DND-41 (cell line): Measurements from ENCODE around the gene JADE2.
A peak's percentile ranks its signal among the peaks of the same experiment; 100 is the strongest.

Experiments
- ATAC-seq: fragments of 200-7000 bp; cut with Tn5 transposase; 3 replicates; pipeline ENCODE4 v1.9.1; 2021; ENCODE audit warnings: low read depth; ENCODE audit not compliant: insufficient read depth
- DNase-seq: peaks from one replicate; pipeline ENCODE4 v3.0.0-alpha.2; 2020
- H2AFZ ChIP-seq: 2 replicates; pipeline ENCODE4 v1.6.0; 2012; ENCODE audit warnings: low read depth, low read length
- H3K27ac ChIP-seq: 2 replicates; pipeline ENCODE4 v1.5.1; 2012; ENCODE audit warnings: low read length, inconsistent platforms
- H3K27me3 ChIP-seq: fragments of 200-600 bp; sonication (generic); 2 replicates; pipeline ENCODE4 v1.6.0; 2012; ENCODE audit warnings: low read length, mild to moderate bottlenecking, inconsistent platforms; ENCODE audit not compliant: insufficient read depth, poor library complexity
- H3K36me3 ChIP-seq: 2 replicates; pipeline ENCODE4 v1.5.1; 2012; ENCODE audit warnings: low read length, inconsistent platforms; ENCODE audit not compliant: insufficient read depth
- H3K4me1 ChIP-seq: 2 replicates; pipeline ENCODE4 v1.5.1; 2012; ENCODE audit warnings: mild to moderate bottlenecking, low read length; ENCODE audit not compliant: insufficient read depth
- H3K4me2 ChIP-seq: 2 replicates; pipeline ENCODE4 v1.6.0; 2012; ENCODE audit warnings: mild to moderate bottlenecking, moderate library complexity, low read length, inconsistent platforms; ENCODE audit not compliant: insufficient read depth
- H3K4me3 ChIP-seq, 2 experiments: fragments of 200-600 bp in 1 of 2; shearing (Covaris generic) in 1 of 2; 2 replicates each; pipeline ENCODE4 v1.5.1; 2012 to 2016; ENCODE audit warnings: inconsistent platforms in 2 of 2, low read length in 2 of 2, mild to moderate bottlenecking in 2 of 2, low read depth in 1 of 2, moderate library complexity in 1 of 2
- H3K79me2 ChIP-seq: 2 replicates; pipeline ENCODE4 v1.6.0; 2012; ENCODE audit warnings: low read length, inconsistent platforms; ENCODE audit not compliant: insufficient read depth
- H3K9ac ChIP-seq: 2 replicates; pipeline ENCODE4 v1.6.0; 2012; ENCODE audit warnings: low read depth, mild to moderate bottlenecking, inconsistent platforms, low read length, moderate library complexity
- H3K9me3 ChIP-seq: 2 replicates; pipeline ENCODE4 v1.5.1; 2012; ENCODE audit warnings: low read length, moderate library complexity, mild to moderate bottlenecking, inconsistent platforms; ENCODE audit not compliant: insufficient read depth, severe bottlenecking
- H4K20me1 ChIP-seq: 2 replicates; pipeline ENCODE4 v1.6.0; 2012; ENCODE audit warnings: low read length; ENCODE audit not compliant: insufficient read depth
- EZH2 ChIP-seq: IDR thresholded peaks from 3 replicates; pipeline ENCODE4 v1.6.1; 2012; ENCODE audit warnings: borderline replicate concordance, low read depth, mild to moderate bottlenecking, moderate library complexity, low read length, inconsistent platforms; ENCODE audit not compliant: severe bottlenecking
- TF ChIP-seq, protein P1 (sequence below): IDR thresholded peaks from 2 replicates; pipeline ENCODE4 v1.5.1; 2012; ENCODE audit warnings: borderline replicate concordance, low read length, moderate library complexity, mild to moderate bottlenecking; ENCODE audit not compliant: poor library complexity, severe bottlenecking; ENCODE audit errors: extremely low read depth

The JADE2 gene

GRCh38 chr5:134503937-134504437 is 21.5 kb upstream of the JADE2 start:
- peaks cover 28% of the 10 kb centered on the region for H3K4me1 ChIP-seq
- H3K4me2 ChIP-seq, result peak overlapping the region; percentile 58
- ATAC-seq (peak; percentile 27), DNase-seq (peak; percentile 40)
- no peaks in the 10 kb centered on the region for H4K20me1 ChIP-seq
- peak overlapping the region; percentile 60 for H2AFZ ChIP-seq
- peak overlapping the region; percentile 62 for H3K9ac ChIP-seq
- TF ChIP-seq, protein P1, sequence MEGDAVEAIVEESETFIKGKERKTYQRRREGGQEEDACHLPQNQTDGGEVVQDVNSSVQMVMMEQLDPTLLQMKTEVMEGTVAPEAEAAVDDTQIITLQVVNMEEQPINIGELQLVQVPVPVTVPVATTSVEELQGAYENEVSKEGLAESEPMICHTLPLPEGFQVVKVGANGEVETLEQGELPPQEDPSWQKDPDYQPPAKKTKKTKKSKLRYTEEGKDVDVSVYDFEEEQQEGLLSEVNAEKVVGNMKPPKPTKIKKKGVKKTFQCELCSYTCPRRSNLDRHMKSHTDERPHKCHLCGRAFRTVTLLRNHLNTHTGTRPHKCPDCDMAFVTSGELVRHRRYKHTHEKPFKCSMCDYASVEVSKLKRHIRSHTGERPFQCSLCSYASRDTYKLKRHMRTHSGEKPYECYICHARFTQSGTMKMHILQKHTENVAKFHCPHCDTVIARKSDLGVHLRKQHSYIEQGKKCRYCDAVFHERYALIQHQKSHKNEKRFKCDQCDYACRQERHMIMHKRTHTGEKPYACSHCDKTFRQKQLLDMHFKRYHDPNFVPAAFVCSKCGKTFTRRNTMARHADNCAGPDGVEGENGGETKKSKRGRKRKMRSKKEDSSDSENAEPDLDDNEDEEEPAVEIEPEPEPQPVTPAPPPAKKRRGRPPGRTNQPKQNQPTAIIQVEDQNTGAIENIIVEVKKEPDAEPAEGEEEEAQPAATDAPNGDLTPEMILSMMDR, result no peak
- no peak for TF ChIP-seq EZH2
- peak overlapping the region; percentile 96 for H3K27ac ChIP-seq
- H3K9me3 ChIP-seq, result no peaks in the 10 kb centered on the region
- no peaks in the 10 kb centered on the region for H3K27me3 ChIP-seq
- H3K36me3 ChIP-seq, result no peaks in the 10 kb centered on the region
- peak overlapping the region in 1 of 2 experiments; percentile 47; a peak in 2 of 4 replicates for H3K4me3 ChIP-seq
- H3K79me2 ChIP-seq, result no peaks in the 10 kb centered on the region

- Histone ChIP-seq H3K9me3 (no peaks in the 10 kb centered on the region), H3K4me2 (peak overlapping the region; percentile 58), H2AFZ (no peak overlapping the region), H3K4me1 (peaks cover 28% of the 10 kb centered on the region), H3K4me3 (peak overlapping the region in 1 of 2 experiments; percentile 47; a peak in 1 of 4 replicates), H3K36me3 (no peaks in the 10 kb centered on the region), H4K20me1 (no peaks in the 10 kb centered on the region), H3K27me3 (no peaks in the 10 kb centered on the region), H3K27ac (peak overlapping the region; percentile 96), H3K9ac (peak overlapping the region; percentile 62), H3K79me2 (no peaks in the 10 kb centered on the region)
- DNase-seq, result no peak
- ATAC-seq, result no peak
- no peak for TF ChIP-seq EZH2
- TF ChIP-seq, protein P1, result no peak
These were observed 20.7 kb upstream of the JADE2 start for GRCh38 chr5:134504629-134505300.

DNA sequence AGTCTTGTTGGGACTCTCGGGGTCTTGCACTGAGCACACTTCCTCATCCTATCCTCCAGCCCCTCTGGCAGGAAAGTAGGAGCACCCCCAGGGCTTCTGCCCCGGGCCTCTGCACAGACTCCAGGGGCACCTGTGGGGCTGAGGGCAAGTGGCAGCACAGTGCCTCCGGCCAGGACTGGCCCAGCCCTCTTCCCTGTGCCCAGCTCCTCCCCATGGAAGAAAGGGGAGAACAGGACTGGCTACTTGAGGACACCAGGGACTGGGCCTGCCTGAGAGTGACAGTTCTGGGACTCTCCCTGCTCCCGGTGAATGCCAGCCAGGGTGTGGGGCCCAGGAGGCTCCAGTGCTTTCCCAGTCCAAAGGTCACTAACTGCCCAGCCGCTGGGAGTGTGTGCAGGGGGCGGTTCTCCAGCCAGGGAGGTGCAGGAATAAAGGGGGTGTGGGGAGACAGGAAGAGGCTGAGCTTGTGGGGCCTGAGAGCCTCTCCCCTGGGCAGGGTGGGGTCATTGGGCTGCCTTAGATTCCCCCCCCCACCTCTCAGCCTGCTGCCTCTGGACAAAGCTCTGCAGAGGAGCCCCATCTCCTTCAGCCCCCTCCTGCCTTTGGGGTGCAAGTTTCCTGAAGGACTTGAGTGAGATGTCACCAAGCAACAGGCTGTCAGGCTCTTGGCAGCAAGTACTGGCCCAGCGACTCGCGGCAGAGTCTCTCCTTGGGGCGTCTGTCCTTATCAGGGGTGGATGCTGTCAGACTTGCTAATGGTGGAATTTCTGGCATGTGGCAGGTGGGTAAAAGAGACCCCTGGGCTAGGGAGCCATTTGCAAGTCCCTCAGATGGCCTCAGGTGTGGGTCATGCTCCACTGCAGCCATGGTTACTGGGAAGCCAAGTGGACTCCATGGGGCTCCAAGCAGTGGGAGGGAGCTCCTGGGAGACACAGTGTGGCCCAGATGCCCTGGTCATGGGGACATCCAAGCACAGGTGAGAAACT is 19.1 kb upstream of the JADE2 start:
- Histone ChIP-seq H3K4me2 (no peak overlapping the region), H3K4me3 (no peak overlapping the region), H3K27ac (0 out of 2 replicates have a peak overlapping the region, but pooled peaks have one; percentile 1), H3K27me3 (no peaks in the 10 kb centered on the region), H4K20me1 (no peaks in the 10 kb centered on the region), H3K36me3 (no peaks in the 10 kb centered on the region), H3K9me3 (no peaks in the 10 kb centered on the region), H3K4me1 (peaks cover 28% of the 10 kb centered on the region), H2AFZ (no peak overlapping the region), H3K79me2 (no peaks in the 10 kb centered on the region), H3K9ac (no peak overlapping the region)
- ATAC-seq (no peak), DNase-seq (no peak)
- TF ChIP-seq EZH2, result no peak
- TF ChIP-seq, protein P1, result no peak
